ENCODE measurements around the gene ZIM2.

The ZIM2 gene

GRCh38 chr19:56838909-56839651, 1.4 kb downstream of the ZIM2 start:
- DNase-seq (ENCODE audit: low read depth), result peak; percentile 3

- DNase-seq (ENCODE audit: low read depth), result no peak
Observed at GRCh38 chr19:56838024-56838908, 2.3 kb downstream of the ZIM2 start.

GRCh38 chr19:56837492-56838023, 3.0 kb downstream of the ZIM2 start:
- DNase-seq (ENCODE audit: low read depth), result no peak

GRCh38 chr19:56837004-56837403, 3.5 kb downstream of the ZIM2 start:
- no peak for DNase-seq (ENCODE audit: low read depth)

GRCh38 chr19:56836059-56836458, 4.5 kb downstream of the ZIM2 start:
- no peak for DNase-seq (ENCODE audit: low read depth)

- no peak for DNase-seq (ENCODE audit: low read depth)
Observed at GRCh38 chr19:56835401-56835800, 5.1 kb downstream of the ZIM2 start.

- DNase-seq (ENCODE audit: low read depth), result no peak
Observed at GRCh38 chr19:56834564-56835375, 5.8 kb downstream of the ZIM2 start.

GRCh38 chr19:56832352-56832928, 8.1 kb downstream of the ZIM2 start:
- DNase-seq (ENCODE audit: low read depth), result no peak

GRCh38 chr19:56831255-56831654, 9.3 kb downstream of the ZIM2 start:
- DNase-seq (ENCODE audit: low read depth), result no peak

GRCh38 chr19:56829596-56829995, 10.9 kb downstream of the ZIM2 start:
- DNase-seq (ENCODE audit: low read depth), result no peak

- no peak for DNase-seq (ENCODE audit: low read depth)
Observed at GRCh38 chr19:56827708-56828107, 12.8 kb downstream of the ZIM2 start.

GRCh38 chr19:56823956-56824355, 16.6 kb downstream of the ZIM2 start:
- DNase-seq (ENCODE audit: low read depth), result no peak

- DNase-seq (ENCODE audit: low read depth), result no peak
Observed at GRCh38 chr19:56823417-56823816, 17.1 kb downstream of the ZIM2 start.

- no peak for DNase-seq (ENCODE audit: low read depth)
Observed at GRCh38 chr19:56822755-56823154, 17.8 kb downstream of the ZIM2 start.

- DNase-seq (ENCODE audit: low read depth), result no peak
Observed at GRCh38 chr19:56821675-56822074, 18.9 kb downstream of the ZIM2 start.

GRCh38 chr19:56821209-56821608, 19.3 kb downstream of the ZIM2 start:
- no peak for DNase-seq (ENCODE audit: low read depth)

GRCh38 chr19:56819166-56819565, 21.4 kb downstream of the ZIM2 start:
- no peak for DNase-seq (ENCODE audit: low read depth)

- no peak for DNase-seq (ENCODE audit: low read depth)
Observed at GRCh38 chr19:56814656-56815055, 25.9 kb downstream of the ZIM2 start.

GRCh38 chr19:56813531-56813930, 27.0 kb downstream of the ZIM2 start:
- no peak for DNase-seq (ENCODE audit: low read depth)

GRCh38 chr19:56811480-56811879, 29.0 kb downstream of the ZIM2 start:
- DNase-seq (ENCODE audit: low read depth), result no peak

GRCh38 chr19:56810260-56810659, 30.3 kb downstream of the ZIM2 start:
- DNase-seq (ENCODE audit: low read depth), result no peak
